ENCODE results near the gene PRMT2. TPM values are rescaled to one million over a fixed set of nuclear protein-coding genes. Genes with fewer than 3 reads are reported as not detected.
A peak's percentile ranks its signal among the peaks of the same experiment; 100 is the strongest.

Gene PRMT2
- total RNA-seq, 2 donors from 2014 or later, result 73.6 to 87.1 TPM

GRCh38 chr21:46604329-46604974, 31.0 kb upstream of the PRMT2 start:
- H3K36me3 Mint-ChIP-seq (ENCODE audit: low read depth), result no peaks in the 10 kb centered on the region
- 84 to 96% methylated on average over 3 to 9 of the region's 9 CpGs for WGBS, 2 experiments (ENCODE audit: insufficient coverage in 1 of 2, insufficient read length in 1 of 2)
- H3K9me3 Mint-ChIP-seq, result no peaks in the 10 kb centered on the region
- peaks cover 8% of the 10 kb centered on the region for H3K27me3 ChIP-seq (ENCODE audit: control insufficient read depth, insufficient read depth, low read length, poor library complexity, severe bottlenecking)
- H3K36me3 ChIP-seq (ENCODE audit: control insufficient read depth, insufficient read depth, low read length), result no peaks in the 10 kb centered on the region
- peak overlapping the region; percentile 55 for H3K27ac ChIP-seq (ENCODE audit: low read depth, low read length)
- H3K27ac Mint-ChIP-seq, result no peak overlapping the region
- no peak for TF ChIP-seq CTCF (conservative IDR thresholded peaks at IDR 0.05)
- no peak overlapping the region for H3K9ac ChIP-seq (ENCODE audit: extremely low read depth, low read length, poor library complexity, severe bottlenecking)
- H3K27me3 Mint-ChIP-seq (ENCODE audit: insufficient read depth), result peaks cover 15% of the 10 kb centered on the region
- H3K4me1 Mint-ChIP-seq, result peaks cover 2% of the 10 kb centered on the region
- no peaks in the 10 kb centered on the region for H3K9me3 ChIP-seq (ENCODE audit: control insufficient read depth, low read length)
- no peak for DNase-seq
- H3K4me3 Mint-ChIP-seq, result no peak overlapping the region
- H3K4me1 ChIP-seq (ENCODE audit: control insufficient read depth, insufficient read depth, low read length), result peaks cover 3% of the 10 kb centered on the region
- H3K4me3 ChIP-seq (ENCODE audit: low read length), result no peak overlapping the region

DNA sequence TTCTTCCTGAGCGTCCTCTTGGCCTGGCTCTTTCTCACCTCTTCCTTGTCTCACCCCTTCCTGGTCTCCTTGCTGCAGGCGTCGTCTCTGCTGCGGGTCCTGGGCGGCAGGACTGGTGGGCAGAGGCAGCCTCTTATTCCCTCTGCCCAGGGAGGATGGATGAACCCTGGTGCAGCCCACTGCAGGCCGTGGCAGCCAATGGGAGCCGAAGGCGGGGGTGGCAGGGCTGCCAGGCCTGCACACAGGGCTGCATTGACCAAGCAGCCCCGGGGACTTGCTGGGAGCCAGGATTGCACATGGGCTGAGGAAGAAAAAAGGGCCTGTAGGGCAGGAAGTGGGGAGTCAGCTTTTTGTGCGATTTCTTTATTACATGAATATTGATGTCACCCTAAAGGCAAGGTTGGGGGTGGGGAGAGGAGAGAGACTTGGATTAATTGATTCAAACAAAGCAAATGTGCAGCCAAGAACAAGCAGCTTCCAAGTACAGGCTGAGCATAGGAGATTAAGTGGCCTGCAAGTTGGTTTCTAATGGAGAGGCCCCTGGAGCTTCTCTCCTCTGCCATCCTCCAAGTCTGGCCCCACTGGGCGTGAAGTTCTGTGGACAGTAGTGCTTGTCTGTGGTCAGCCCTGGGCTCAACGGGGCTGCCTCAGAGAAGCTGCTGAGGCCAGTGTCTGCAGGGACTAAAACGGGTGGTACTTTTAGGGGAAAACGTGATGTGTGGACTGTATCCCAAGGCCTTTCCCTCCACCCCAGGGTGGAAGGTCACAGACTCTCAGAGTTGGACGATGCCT, 30.3 kb upstream of the PRMT2 start, which contains the start of gene S100B:
TSS of gene S100B (minus strand) at position 108 of the 792 bp plus-strand sequence. CDS start 2,667 bp downstream, outside the sequence.
- TF ChIP-seq CTCF (conservative IDR thresholded peaks at IDR 0.05), result no peak
- peaks cover 8% of the 10 kb centered on the region for H3K27me3 ChIP-seq (ENCODE audit: control insufficient read depth, insufficient read depth, low read length, poor library complexity, severe bottlenecking)
- peaks cover 3% of the 10 kb centered on the region for H3K4me1 ChIP-seq (ENCODE audit: control insufficient read depth, insufficient read depth, low read length)
- H3K36me3 Mint-ChIP-seq (ENCODE audit: low read depth), result no peaks in the 10 kb centered on the region
- H3K9me3 ChIP-seq (ENCODE audit: control insufficient read depth, low read length), result no peaks in the 10 kb centered on the region
- H3K27me3 Mint-ChIP-seq (ENCODE audit: insufficient read depth), result peaks cover 18% of the 10 kb centered on the region
- H3K36me3 ChIP-seq (ENCODE audit: control insufficient read depth, insufficient read depth, low read length), result no peaks in the 10 kb centered on the region
- H3K27ac Mint-ChIP-seq, result no peak within 1 kb of the TSS
- DNase-seq, result peak; percentile 69
- H3K9me3 Mint-ChIP-seq, result no peaks in the 10 kb centered on the region
- no peak within 1 kb of the TSS for H3K9ac ChIP-seq (ENCODE audit: extremely low read depth, low read length, poor library complexity, severe bottlenecking)
- H3K4me3 Mint-ChIP-seq, result no peak within 1 kb of the TSS
- H3K4me1 Mint-ChIP-seq, result peaks cover 2% of the 10 kb centered on the region
- 80 to 85% methylated on average over 7 to 15 of the region's 15 CpGs for WGBS, 2 experiments (ENCODE audit: insufficient coverage in 1 of 2, insufficient read length in 1 of 2)
- H3K27ac ChIP-seq (ENCODE audit: low read depth, low read length), result peak within 1 kb of the TSS; percentile 62
- H3K4me3 ChIP-seq (ENCODE audit: low read length), result no peak within 1 kb of the TSS

GRCh38 chr21:46605767-46606426, 29.6 kb upstream of the PRMT2 start:
- no peak overlapping the region for H3K4me3 ChIP-seq (ENCODE audit: low read length)
- peaks cover 2% of the 10 kb centered on the region for H3K4me1 Mint-ChIP-seq
- H3K36me3 ChIP-seq (ENCODE audit: control insufficient read depth, insufficient read depth, low read length), result no peaks in the 10 kb centered on the region
- H3K27ac Mint-ChIP-seq, result no peak overlapping the region
- no peaks in the 10 kb centered on the region for H3K36me3 Mint-ChIP-seq (ENCODE audit: low read depth)
- H3K4me3 Mint-ChIP-seq, result no peak overlapping the region
- H3K27me3 Mint-ChIP-seq (ENCODE audit: insufficient read depth), result peaks cover 15% of the 10 kb centered on the region
- H3K9ac ChIP-seq (ENCODE audit: extremely low read depth, low read length, poor library complexity, severe bottlenecking), result no peak overlapping the region
- no peak overlapping the region for H3K27ac ChIP-seq (ENCODE audit: low read depth, low read length)
- TF ChIP-seq CTCF (conservative IDR thresholded peaks at IDR 0.05), result no peak
- peaks cover 7% of the 10 kb centered on the region for H3K9me3 Mint-ChIP-seq
- H3K4me1 ChIP-seq (ENCODE audit: control insufficient read depth, insufficient read depth, low read length), result peaks cover 3% of the 10 kb centered on the region
- DNase-seq, result peak; percentile 28
- peaks cover 5% of the 10 kb centered on the region for H3K27me3 ChIP-seq (ENCODE audit: control insufficient read depth, insufficient read depth, low read length, poor library complexity, severe bottlenecking)
- 93 to 95% methylated on average over 9 to 14 of the region's 14 CpGs for WGBS, 2 experiments (ENCODE audit: insufficient coverage in 1 of 2, insufficient read length in 1 of 2)
- H3K9me3 ChIP-seq (ENCODE audit: control insufficient read depth, low read length), result no peaks in the 10 kb centered on the region

All from endodermal cell (in vitro differentiated cells).